CD14-positive monocyte (primary cell): ENCODE data around the gene TANC1. TPM values are rescaled to one million over a fixed set of nuclear protein-coding genes. Genes with fewer than 3 reads are reported as not detected.

Experiments
- DNase-seq, 3 donors: peaks; one replicate each; pipeline ENCODE4 v3.0.0-alpha.2; 2011 to 2022
- H2AFZ ChIP-seq: 2 replicates; pipeline ENCODE4 v1.6.0; 2012; ENCODE audit warnings: mild to moderate bottlenecking, low read depth, low read length, inconsistent platforms; ENCODE audit not compliant: insufficient read depth, poor library complexity, severe bottlenecking
- H3K27ac ChIP-seq, 2 donors: 1 replicate in 1 of 2; 2 replicates in 1 of 2; pipeline ENCODE4 v1.5.1; 2012 to 2013; ENCODE audit warnings: low read length in 2 of 2, control low read depth in 1 of 2, inconsistent platforms in 1 of 2, low read depth in 1 of 2, mild to moderate bottlenecking in 1 of 2
- H3K27me3 ChIP-seq, 2 donors: one replicate each; pipeline versions ENCODE4 v1.6.0 to v1.6.1; 2011 to 2013; ENCODE audit warnings: low read length in 2 of 2; ENCODE audit not compliant: control insufficient read depth in 2 of 2, insufficient read depth in 2 of 2
- H3K36me3 ChIP-seq, 2 donors: replicated peaks in 1 of 2; 1 replicate in 1 of 2; 2 replicates in 1 of 2; pipeline versions ENCODE4 v1.5.1 to v1.6.1; 2012 to 2013; ENCODE audit warnings: low read length in 2 of 2, control low read depth in 1 of 2, inconsistent platforms in 1 of 2, mild to moderate bottlenecking in 1 of 2; ENCODE audit not compliant: insufficient read depth in 2 of 2, control insufficient read depth in 1 of 2
- H3K4me1 ChIP-seq, 2 donors: 1 replicate in 1 of 2; 2 replicates in 1 of 2; pipeline versions ENCODE4 v1.5.1 to v1.6.1; 2012 to 2013; ENCODE audit warnings: low read length in 2 of 2, control low read depth in 1 of 2, inconsistent platforms in 1 of 2, mild to moderate bottlenecking in 1 of 2, moderate library complexity in 1 of 2; ENCODE audit not compliant: insufficient read depth in 2 of 2, control insufficient read depth in 1 of 2
- H3K4me2 ChIP-seq: replicated peaks from 2 replicates; pipeline ENCODE3; 2012; ENCODE audit warnings: low read length, moderate library complexity, mild to moderate bottlenecking; ENCODE audit not compliant: poor library complexity, severe bottlenecking; ENCODE audit errors: extremely low read depth
- H3K4me3 ChIP-seq, 3 experiments: fragments of 200-600 bp in 1 of 3; sonication (generic) in 1 of 3; replicated peaks in 1 of 3; 1 replicate in 2 of 3; 2 replicates in 1 of 3; pipeline ENCODE4 v1.5.1; 2011 to 2013; ENCODE audit warnings: low read length in 3 of 3, mild to moderate bottlenecking in 3 of 3, control low read depth in 2 of 3, low read depth in 2 of 3, inconsistent platforms in 1 of 3, moderate library complexity in 1 of 3
- H3K79me2 ChIP-seq: 2 replicates; pipeline ENCODE4 v1.6.0; 2012; ENCODE audit warnings: mild to moderate bottlenecking, control low read depth, inconsistent platforms, low read length, moderate library complexity; ENCODE audit not compliant: insufficient read depth
- H3K9ac ChIP-seq: 2 replicates; pipeline ENCODE4 v1.6.0; 2017; ENCODE audit warnings: low read length, mild to moderate bottlenecking; ENCODE audit not compliant: insufficient read depth, poor library complexity, severe bottlenecking
- H3K9me3 ChIP-seq, 2 donors: replicated peaks in 1 of 2; 1 replicate in 1 of 2; 2 replicates in 1 of 2; pipeline versions ENCODE4 v1.5.1 to v1.6.1; 2012 to 2013; ENCODE audit warnings: low read length in 2 of 2, control low read depth in 1 of 2; ENCODE audit not compliant: control insufficient read depth in 1 of 2, insufficient read depth in 1 of 2
- H4K20me1 ChIP-seq: 2 replicates; pipeline ENCODE4 v1.6.0; 2012; ENCODE audit warnings: mild to moderate bottlenecking, low read length, control low read depth, moderate library complexity; ENCODE audit not compliant: insufficient read depth
- H3K27ac Mint-ChIP-seq, 7 donors: one replicate each; pipeline ENCODE4 v1.8.0; 2020; ENCODE audit warnings: mild to moderate bottlenecking in 7 of 7, mixed read lengths in 7 of 7, moderate library complexity in 6 of 7, inconsistent platforms in 2 of 7
- H3K27me3 Mint-ChIP-seq, 3 donors: one replicate each; pipeline ENCODE4 v1.8.0; 2021 to 2022; ENCODE audit warnings: low read depth in 3 of 3, mild to moderate bottlenecking in 3 of 3, mixed read lengths in 3 of 3, moderate library complexity in 3 of 3, inconsistent platforms in 1 of 3
- H3K36me3 Mint-ChIP-seq, 2 donors: one replicate each; pipeline ENCODE4 v1.8.0; 2020; ENCODE audit warnings: mixed read lengths in 2 of 2, inconsistent platforms in 1 of 2, mild to moderate bottlenecking in 1 of 2
- H3K4me1 Mint-ChIP-seq: one replicate; pipeline ENCODE4 v1.8.0; 2020; ENCODE audit warnings: mild to moderate bottlenecking, mixed read lengths
- H3K4me3 Mint-ChIP-seq, 2 donors: one replicate each; pipeline ENCODE4 v1.8.0; 2020; ENCODE audit warnings: mild to moderate bottlenecking in 2 of 2, mixed read lengths in 2 of 2, moderate library complexity in 1 of 2
- H3K9me3 Mint-ChIP-seq, 7 donors: one replicate each; pipeline ENCODE4 v1.8.0; 2020 to 2022; ENCODE audit warnings: mixed read lengths in 7 of 7, mild to moderate bottlenecking in 6 of 7, moderate library complexity in 6 of 7, inconsistent platforms in 2 of 7
- WGBS: methylation state at CpG from one replicate; pipeline ENCODE4 v1.1.5; 2013; ENCODE audit warnings: missing lambda C conversion rate; ENCODE audit not compliant: insufficient coverage; 5-methylcytosine and 5-hydroxymethylcytosine counted together
- intact Hi-C, 2 donors: fragments of 100-400 bp; cut with micrococcal nuclease; formaldehyde crosslinking; loops; one replicate each; pipeline versions ENCODE4 v1.15.0 to v1.15.1; 2023
- polyA plus RNA-seq, 3 donors: library from polyadenylated mRNA; depleted of rRNA in 1 of 3; unstranded in 2 of 3; stranded (reverse) in 1 of 3; fragments of 300-500 nt in 2 of 3; fragments of >200 nt in 1 of 3; fragmentation: Illumina TruSeq in 2 of 3; gene quantifications; 1 replicate in 2 of 3; 2 replicates in 1 of 3; pipeline ENCODE4 v1.2.3, GENCODE V29; 2012 to 2021
- TF ChIP-seq, protein P1 (sequence below): fragments of 200-600 bp; IDR thresholded peaks from one replicate; pipeline ENCODE4 v1.8.0; 2022; ENCODE audit warnings: antibody characterized with exemption, mild to moderate bottlenecking

The TANC1 gene
- polyA plus RNA-seq, 3 donors: 0.04 TPM; not detected in 2

DNA sequence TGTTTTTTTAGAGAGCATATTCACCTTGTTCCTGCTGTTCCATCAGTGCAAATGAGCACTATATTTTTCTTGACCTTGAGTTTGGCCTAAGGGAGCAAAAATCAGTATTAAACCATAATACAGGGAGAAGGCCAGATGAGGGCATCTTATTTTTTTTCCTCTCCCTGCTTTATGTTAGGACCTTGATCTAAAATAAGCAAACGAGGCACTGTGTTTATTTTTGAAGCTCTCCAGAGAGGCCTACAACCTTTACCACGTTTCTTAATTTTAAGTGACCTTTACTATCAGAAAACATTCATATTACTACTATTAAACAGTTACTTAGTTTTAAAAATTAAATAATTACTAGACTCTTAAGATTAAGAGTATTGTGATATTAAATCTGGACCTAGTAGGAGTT lies 100.8 kb downstream of the TANC1 start:
- Histone ChIP-seq H3K4me2 (no peak overlapping the region), H3K9me3 (no peaks in the 10 kb centered on the region), H2AFZ (no peak overlapping the region), H3K4me1 (no peaks in the 10 kb centered on the region), H3K79me2 (no peaks in the 10 kb centered on the region), H3K36me3 (no peaks in the 10 kb centered on the region), H3K27me3 (no peaks in the 10 kb centered on the region), H3K9ac (no peak overlapping the region), H3K4me3 (no peak overlapping the region), H3K27ac (no peak overlapping the region), H4K20me1 (no peaks in the 10 kb centered on the region)
- TF ChIP-seq, protein P1, sequence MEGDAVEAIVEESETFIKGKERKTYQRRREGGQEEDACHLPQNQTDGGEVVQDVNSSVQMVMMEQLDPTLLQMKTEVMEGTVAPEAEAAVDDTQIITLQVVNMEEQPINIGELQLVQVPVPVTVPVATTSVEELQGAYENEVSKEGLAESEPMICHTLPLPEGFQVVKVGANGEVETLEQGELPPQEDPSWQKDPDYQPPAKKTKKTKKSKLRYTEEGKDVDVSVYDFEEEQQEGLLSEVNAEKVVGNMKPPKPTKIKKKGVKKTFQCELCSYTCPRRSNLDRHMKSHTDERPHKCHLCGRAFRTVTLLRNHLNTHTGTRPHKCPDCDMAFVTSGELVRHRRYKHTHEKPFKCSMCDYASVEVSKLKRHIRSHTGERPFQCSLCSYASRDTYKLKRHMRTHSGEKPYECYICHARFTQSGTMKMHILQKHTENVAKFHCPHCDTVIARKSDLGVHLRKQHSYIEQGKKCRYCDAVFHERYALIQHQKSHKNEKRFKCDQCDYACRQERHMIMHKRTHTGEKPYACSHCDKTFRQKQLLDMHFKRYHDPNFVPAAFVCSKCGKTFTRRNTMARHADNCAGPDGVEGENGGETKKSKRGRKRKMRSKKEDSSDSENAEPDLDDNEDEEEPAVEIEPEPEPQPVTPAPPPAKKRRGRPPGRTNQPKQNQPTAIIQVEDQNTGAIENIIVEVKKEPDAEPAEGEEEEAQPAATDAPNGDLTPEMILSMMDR: no peak
- Mint-ChIP-seq H3K27ac (no peak overlapping the region), H3K9me3 (peaks cover 0 to 1% (median 0%) of the 10 kb centered on the region in 7 donors), H3K36me3 (no peaks in the 10 kb centered on the region), H3K4me3 (no peak overlapping the region), H3K4me1 (no peaks in the 10 kb centered on the region), H3K27me3 (no peaks in the 10 kb centered on the region)
- DNase-seq: no peak
- WGBS: no CpG with 5 or more reads among the region's 2 CpGs
- intact Hi-C loops: no loop called here

DNA sequence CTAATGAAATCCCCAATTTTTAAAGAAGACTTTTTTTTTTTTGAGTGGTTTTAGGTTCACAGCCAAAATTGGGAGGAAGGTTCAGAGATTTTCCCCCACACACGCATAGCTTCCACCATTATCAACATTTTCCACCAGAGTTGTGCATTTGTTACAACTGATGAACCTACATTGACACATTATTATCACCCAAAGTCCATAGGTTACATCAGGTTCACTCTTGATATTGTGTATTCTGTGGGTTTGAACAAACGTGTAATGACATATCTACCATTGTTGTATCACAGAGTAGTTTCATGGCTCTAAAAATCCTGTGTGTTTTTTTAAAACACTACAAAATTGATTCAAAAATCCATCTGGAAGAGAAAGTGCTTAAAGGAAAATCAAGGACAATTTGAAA lies 101.8 kb downstream of the TANC1 start:
- Mint-ChIP-seq H3K36me3 (no peaks in the 10 kb centered on the region), H3K9me3 (peaks cover 0 to 1% (median 0%) of the 10 kb centered on the region in 7 donors), H3K4me3 (no peak overlapping the region), H3K4me1 (no peaks in the 10 kb centered on the region), H3K27me3 (no peaks in the 10 kb centered on the region), H3K27ac (no peak overlapping the region)
- no peaks in the 10 kb centered on the region for H4K20me1 ChIP-seq
- WGBS: no CpG with 5 or more reads among the region's 2 CpGs
- no peak for DNase-seq
- no peak overlapping the region for H3K9ac ChIP-seq
- no peak overlapping the region for H3K4me3 ChIP-seq
- H3K9me3 ChIP-seq: no peaks in the 10 kb centered on the region
- no peaks in the 10 kb centered on the region for H3K27me3 ChIP-seq
- intact Hi-C loops: no loop called here
- no peak overlapping the region for H2AFZ ChIP-seq
- TF ChIP-seq, protein P1: no peak
- H3K79me2 ChIP-seq: no peaks in the 10 kb centered on the region
- no peak overlapping the region for H3K27ac ChIP-seq
- no peaks in the 10 kb centered on the region for H3K4me1 ChIP-seq
- H3K36me3 ChIP-seq: no peaks in the 10 kb centered on the region
- no peak overlapping the region for H3K4me2 ChIP-seq
